Amniotic epithelial cell (primary cell): Measurements from ENCODE around the gene GARIN5A.

Experiments used
- DNase-seq: peaks from one replicate; pipeline ENCODE4 v3.0.0-alpha.2; 2010; ENCODE audit warnings: low read depth

Gene GARIN5A

DNA sequence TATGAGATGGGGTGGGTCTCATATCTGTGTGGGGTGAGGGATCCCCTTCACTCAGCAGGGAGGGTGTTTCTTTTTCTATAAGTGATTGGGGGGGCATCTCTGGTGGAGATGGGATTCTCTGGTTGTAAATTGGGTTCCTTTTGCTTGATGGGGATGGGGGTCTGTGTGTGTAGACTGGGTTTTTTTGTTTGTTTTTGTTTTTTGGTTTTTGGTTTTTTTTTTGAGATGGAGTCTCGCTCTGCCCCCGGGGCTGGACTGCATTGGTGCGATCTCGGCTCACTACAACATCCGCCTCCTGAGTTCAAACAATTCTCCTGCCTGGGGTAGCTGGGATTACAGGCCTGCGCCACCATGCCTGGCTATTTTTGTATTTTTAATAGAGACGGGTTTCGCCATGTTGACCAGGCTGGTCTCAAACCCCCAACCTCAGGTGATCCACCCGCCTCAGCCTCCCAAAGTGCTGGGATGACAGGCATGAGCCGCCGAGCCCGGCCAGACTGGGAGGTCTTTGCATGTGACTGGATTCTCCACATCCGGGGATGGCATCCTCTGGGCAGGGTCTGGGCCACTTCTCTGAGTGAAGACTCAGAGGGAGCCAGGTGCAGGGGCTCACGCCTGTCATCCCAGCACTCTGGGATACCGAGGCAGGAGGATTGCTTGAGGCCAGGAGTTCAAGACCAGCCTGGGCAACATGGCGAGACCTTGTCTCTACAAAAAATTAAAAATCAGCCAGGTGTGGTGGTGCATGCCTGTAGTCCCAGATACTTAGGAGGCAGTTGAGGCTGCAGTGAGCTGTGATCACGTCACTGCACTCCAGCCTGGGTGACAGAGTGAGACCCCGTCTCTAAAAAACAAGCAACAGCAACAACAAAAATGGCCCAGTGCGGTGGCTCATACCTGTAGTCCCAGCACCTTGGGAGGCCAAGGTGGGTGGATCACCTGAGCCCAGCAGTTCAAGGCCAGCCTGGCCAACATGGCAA is 43.2 kb downstream of the GARIN5A start:
- no peak for DNase-seq

DNA sequence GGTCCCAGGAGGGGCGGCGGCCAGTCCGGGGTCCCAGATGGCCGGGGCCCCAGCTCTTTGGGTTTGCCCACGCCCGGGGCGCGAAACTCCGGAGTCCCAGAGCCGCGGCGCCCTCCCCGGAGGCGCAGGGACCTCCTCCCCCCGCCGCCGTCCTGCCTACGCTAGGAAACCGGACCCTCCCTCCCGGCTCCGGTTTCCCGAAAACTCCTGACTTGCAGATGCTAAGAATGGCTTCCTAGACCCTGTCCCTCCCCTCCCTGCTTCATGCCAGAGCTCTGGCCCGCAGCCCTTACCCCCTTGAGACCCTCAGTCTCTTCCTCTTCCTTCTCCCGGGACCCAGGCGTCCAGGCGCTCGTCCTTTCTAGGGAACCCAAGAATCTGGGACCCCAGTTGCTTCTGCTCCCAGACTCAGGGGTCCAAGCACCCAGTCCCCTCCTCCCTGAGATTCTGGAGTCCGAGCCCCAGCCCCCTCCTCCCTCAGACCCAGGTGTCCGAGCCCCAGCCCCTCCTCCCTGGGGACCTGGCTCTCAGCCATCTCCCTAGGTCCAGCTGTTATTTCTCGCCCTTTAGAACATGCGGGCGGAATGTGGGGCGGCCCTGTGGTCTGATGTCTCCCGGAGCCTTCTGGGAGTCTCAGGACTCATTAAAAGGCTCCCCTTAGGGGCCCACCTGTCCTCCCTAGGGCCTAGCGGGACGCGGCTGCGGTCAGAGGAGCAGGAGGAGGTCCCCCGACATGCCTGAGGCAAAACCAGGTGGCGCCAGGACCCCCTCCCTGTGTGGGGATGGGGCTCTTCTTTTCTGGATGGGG is 44.2 kb downstream of the GARIN5A start, which contains the start of gene MYBPC2:
Gene MYBPC2, plus strand, starts transcription at position 672 of the 808 bp plus-strand sequence. Its CDS starts 62 bp downstream, at position 734.
- DNase-seq = no peak

DNA sequence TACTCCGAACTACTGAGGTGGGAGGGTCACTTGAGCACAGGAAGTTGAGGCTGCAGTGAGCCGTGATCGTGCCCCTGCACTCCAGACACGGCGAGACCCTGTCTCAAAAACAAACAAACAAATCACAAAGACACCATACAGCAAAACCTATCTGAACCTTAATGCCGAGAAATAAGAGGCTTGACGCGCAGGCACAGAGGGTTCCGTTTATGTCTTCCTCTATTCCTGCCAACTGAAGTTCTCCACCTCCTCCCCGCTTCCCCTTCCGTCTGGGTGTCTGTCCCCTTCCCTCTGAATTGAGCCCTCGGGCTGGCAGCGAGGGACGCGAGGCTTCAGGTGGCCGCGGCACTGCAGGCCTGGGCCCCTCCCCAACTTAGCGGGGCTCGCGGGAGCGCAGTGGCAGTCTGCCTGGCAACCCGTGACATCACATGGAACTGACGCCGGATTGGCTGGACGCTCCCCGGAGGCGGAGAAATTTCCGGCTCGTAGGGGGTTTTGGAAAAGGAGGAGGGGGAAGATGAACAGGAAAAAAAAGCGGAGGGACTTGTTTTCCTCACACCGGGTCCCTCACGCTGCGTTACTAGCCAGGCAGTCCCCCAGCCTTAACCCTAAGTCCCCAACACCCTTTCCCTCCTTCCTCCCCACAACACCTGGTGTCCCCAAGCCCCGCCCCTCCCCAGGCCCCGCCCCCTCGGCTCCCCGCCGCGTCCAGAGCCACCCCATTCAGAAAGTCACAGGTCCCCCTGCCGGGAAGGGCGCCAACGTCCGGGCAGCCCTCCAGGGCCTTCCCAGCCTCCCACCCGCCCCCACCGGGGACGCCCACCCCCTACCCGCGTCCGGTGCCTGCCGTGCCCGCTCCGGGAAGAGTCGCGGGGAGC is 45.1 kb downstream of the GARIN5A start:
- peak; percentile 37 for DNase-seq

DNA sequence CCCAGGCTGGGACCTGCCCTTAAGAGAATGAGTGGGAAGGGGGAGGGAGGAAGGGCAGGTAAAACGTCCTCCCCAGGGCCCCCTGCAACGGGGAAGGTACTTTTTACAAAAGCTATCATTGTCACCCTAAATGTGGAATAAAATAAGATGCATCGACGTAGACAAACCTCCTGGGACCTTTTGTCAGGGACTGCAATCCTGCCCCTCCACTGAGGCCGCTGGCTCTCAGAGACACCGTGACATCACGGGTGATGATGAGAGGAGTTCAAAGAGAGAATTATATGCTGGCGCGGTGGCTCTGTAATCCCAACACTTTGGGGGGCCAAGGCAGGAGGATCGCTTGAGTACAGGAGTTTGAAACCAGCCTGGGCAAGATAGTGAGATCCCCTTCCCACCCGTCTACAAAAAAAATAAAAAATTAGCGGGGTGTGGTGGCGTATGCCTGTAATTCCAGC is 45.7 kb downstream of the GARIN5A start:
- no peak for DNase-seq

DNA sequence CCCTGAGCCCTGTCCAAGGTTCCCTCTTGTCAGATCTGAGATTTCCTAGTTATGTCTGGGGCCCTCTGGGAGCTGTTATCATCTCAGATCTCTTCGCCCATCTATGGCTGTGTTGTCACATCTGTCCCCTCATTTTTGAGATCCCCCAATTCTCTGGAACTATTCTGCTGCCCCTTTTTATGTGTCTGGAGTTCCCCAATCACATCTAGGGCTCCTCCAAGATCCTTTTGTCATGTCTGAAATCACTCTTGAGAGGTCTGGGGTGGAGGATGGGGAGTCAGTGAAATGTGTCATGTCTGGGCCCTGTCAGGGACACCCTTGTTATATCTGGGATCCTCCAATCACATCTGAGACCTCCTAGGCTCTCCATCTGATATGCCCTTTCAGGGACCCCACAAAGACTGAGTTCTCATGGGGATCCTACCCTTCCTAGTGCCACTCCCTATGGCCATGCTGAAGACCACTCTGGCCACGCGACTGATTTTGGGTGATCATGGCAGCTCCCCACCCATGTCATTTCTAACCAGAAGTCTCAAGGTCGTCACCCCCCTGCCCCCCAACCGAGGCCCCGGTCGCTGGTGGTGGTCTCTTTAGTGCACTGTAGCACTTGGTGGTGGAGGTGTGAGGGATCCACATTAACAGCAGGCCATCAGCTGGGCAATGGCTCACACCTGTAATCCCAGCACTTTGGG is 47.7 kb downstream of the GARIN5A start:
- DNase-seq = no peak

DNA sequence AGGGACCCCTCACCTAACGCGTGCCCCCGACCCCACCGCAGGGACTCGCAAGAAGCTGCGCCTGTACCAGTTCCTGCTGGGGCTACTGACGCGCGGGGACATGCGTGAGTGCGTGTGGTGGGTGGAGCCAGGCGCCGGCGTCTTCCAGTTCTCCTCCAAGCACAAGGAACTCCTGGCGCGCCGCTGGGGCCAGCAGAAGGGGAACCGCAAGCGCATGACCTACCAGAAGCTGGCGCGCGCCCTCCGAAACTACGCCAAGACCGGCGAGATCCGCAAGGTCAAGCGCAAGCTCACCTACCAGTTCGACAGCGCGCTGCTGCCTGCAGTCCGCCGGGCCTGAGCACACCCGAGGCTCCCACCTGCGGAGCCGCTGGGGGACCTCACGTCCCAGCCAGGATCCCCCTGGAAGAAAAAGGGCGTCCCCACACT is 48.6 kb downstream of the GARIN5A start:
- DNase-seq = peak; percentile 83

DNA sequence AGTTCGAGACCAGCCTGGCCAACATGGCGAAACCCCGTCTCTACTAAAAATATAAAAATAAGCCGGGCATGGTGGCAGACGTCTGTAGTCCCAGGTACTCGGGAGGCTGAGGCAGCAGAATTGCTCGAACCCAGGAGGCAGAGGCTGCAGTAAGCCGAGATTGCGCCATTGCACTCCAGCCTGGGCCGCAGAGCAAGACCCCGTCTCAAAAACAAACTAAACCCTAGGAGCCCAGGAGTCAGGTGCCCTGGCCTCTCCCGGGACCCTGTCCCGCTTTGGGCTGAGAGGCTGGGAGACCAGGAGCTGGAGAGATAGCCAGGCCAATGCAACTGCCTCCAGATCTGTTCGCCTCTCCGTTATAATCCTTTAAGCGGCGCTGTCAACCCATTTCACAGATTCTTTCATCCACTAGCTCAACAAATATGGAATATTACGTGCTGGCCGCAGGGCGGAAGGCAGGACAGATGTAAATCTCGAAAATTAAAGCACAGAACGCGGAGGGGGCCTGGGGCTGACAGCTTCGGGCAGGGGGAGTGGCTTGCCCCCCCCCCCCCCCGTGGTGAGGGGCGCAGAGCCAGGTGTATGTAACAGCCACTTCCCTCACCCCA is 49.2 kb downstream of the GARIN5A start:
- no peak for DNase-seq

DNA sequence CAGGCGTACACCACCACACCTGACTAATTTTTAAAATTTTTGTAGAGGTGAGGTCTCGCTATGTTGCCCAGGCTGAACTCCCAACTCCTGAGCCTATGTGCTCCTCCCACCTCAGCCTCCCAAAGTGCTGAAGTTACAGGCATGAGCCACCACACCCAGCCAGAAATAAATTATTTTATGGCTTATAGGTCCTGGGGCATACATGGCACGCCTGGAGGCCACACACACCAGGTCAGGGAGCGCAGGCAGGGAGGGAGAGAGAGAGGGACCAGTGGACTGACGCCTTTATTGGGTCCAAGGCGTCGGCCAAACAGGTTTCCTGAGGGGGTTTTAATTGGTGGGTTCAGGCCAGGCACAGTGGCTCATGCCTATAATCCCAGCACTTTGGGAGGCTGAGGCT is 51.1 kb downstream of the GARIN5A start:
- no peak for DNase-seq

DNA sequence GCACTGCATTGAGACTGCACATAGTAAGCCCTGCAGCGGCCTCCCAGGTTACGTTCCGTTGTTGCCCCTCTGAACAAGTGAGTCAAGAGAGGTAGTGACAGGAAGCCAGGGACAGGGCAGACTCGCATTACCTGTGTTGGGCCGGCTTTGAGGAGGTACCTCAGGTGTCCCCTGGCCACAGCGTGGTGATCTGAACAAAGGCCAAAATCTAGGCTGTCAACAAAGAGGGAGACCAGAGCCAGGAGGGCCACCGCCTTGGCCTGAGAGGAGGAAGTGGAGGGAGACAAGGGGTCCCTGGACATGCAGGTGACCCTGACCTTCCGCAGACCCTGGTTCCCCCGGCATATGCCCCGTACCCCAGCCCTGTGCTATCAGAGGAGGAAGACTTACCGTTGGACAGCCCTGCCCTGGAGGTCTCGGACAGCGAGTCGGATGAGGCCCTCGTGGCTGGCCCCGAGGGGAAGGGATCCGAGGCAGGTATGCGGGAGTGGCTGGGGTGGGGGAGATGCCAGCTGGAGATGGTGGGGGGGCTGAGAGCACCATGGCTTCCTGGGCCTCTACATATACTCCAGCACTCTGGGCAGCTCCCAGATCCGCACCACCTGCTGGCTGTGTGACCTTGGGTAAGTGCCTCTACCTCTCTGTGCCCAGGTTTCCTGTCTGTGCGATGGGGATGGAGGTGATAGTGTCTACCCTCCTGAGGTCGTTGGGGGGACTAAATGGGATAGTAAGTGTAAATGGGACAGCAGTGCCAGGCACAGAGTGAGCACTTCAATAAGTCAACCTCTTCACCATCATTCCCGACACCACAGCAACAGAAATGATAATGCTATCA is 53.2 kb downstream of the GARIN5A start:
- DNase-seq = no peak

DNA sequence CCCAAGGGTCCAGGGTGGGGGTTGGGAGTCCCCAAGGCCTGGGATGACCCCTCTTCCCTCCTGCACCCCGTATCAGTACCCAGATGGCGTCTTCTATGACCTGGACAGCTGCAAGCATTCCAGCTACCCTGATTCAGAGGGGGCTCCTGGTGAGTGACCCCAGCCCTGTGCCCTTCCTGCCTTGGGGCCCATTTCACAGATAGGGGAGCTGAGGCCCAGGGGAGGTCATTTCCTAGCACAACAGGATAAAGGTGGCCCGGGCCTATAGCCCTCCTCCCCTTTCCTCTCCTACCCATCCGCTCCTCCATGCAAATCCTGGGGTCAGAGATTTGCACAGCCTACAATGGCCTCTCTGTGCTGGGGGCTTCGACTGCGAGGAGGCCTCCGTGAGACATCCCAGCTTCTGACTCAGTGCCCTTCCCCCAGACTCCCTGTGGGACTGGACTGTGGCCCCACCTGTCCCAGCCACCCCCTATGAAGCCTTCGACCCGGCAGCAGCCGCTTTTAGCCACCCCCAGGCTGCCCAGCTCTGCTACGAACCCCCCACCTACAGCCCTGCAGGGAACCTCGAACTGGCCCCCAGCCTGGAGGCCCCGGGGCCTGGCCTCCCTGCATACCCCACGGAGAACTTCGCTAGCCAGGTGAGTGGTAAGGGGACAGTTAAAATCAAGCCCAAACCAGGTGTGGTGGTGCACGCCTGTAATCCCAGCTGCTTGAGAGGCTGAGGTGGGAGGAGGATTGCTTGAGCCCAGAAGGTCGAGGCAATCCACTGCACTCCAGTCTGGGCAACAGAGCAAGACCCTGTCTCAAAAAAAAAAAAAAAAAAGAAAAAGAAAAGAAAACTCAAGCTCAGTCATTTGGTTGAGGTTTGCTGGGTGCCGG is 54.0 kb downstream of the GARIN5A start:
- no peak for DNase-seq

DNA sequence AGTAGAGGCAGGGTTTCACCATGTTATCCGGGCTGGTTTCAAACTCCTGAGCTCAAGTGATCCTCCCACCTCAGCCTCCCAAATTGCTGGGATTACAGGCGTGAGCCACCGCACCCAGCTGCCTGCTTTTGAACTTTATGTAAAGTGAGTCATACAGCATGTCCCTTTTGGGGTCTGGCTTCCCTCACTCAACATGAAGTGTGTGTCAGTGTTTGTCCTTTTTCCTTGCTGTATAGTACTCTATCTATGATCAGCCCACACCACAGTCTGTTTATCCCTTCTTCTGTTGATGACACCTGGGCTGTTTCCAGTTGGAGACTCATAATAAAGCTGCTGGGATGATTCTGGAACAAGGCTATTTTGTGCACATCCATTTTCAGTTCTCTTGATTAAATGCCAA is 55.8 kb downstream of the GARIN5A start:
- DNase-seq = no peak

DNA sequence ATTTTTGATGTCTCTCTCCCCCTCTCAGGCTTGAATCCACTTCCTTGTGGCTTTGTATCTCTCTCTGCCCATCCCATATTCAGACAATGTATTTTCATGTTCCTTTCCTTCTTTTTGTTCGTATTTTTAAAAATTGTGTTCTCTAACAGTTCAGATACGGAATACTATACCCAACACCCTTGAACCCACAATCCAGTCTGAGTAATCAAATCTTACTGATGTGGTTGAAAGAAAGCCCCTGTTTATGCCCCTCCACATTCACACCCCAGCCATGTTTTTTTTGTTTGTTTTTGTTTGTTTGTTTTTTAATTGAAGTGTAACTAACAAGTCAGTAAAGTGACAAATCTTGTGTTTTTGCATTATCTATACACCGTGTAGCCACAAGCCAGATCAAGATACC is 56.5 kb downstream of the GARIN5A start:
- DNase-seq = no peak

DNA sequence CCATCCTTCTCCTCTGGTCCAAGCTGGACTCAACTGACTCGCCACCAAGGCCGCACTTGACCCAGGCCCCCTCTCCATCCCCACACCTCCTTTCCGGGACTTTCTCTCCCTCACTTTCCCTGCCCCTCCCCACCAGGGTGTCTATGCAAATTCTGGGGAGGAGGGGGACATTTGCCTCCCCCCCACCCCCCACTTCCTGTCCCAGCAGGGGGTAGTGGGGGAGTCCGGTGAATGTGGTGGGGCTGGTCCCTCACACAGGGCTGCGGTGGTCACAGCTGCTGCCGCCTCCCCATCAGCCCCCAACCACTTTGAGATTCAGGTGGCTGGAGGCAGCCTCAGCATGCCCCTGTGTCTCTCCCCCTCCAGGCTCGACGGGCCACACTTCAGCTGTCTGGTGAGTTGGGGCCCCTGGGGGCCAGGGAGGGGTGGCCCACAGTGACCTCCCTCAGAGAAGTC is 57.0 kb downstream of the GARIN5A start:
- no peak for DNase-seq

DNA sequence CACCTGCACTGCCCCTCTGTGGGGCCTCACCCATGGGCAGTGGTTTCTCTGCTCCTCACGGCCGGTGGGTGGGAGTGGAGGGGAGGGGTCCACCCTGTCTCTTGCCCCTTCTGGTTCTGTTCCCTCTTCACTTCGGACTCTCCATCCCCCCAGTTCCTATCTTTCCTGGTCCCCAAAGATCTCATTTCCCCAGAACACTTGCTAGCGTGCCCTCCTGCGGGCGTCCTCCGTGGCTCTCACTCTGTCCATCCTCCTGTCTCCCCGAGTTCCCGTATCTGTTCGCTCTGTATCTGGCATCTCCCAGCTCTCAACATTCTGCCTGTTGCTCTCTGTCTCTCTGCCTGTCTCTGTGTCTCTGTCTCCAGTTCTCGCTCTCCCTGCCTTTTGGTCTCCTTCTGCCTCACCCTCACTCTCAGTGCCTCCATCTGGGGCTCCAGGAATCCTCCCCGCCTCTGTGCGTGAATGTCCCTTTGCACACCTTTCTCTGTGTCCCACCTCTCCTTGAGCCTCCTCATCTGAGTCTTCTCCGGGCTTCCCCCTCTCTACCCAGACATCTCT is 57.5 kb downstream of the GARIN5A start:
- DNase-seq = no peak

DNA sequence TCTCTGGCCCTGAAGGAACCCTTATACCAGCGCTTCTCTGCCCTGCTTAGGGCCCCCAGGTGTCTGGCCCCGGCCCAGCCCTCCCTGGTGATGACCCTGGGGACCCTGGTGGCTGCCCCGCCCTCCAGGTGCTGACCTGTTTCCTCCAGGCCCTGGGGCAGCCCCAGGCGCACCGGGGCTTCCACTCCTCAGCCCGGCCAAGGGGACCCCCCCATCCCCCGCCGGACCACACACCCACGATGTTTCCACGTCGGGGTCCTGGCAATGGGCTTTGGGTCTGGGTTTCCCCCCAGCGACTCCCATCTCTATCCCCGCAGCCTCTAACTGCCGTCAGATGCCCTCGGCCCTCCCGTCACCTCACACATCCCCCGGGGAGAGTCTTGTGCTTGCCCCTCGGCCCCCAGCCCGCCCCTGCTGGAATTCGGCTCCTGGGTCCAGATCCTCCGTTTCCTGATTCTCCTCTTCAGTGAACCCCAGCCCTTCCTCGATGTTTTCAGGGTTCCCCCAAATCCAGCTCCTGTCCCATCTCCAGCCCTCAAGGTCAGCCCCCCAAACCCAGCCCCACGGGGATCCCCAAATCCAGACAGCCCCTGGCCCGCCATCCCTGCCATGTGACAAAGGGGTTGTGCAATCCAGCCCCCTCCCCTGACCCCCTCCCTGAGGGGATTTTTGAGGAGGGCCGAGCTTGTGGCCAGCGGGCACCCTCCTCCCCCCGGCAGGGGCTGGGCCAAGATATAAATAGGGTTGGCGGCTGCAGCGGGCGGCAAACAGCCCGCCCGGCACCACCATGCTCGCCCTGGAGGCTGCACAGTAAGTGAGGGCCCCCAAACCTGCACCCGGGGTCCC is 58.2 kb downstream of the GARIN5A start, which contains the start of gene SPIB:
Gene SPIB, plus strand, starts transcription at position 763 of the 846 bp plus-strand sequence. Its CDS starts 25 bp downstream, at position 788.
- DNase-seq = no peak

DNA sequence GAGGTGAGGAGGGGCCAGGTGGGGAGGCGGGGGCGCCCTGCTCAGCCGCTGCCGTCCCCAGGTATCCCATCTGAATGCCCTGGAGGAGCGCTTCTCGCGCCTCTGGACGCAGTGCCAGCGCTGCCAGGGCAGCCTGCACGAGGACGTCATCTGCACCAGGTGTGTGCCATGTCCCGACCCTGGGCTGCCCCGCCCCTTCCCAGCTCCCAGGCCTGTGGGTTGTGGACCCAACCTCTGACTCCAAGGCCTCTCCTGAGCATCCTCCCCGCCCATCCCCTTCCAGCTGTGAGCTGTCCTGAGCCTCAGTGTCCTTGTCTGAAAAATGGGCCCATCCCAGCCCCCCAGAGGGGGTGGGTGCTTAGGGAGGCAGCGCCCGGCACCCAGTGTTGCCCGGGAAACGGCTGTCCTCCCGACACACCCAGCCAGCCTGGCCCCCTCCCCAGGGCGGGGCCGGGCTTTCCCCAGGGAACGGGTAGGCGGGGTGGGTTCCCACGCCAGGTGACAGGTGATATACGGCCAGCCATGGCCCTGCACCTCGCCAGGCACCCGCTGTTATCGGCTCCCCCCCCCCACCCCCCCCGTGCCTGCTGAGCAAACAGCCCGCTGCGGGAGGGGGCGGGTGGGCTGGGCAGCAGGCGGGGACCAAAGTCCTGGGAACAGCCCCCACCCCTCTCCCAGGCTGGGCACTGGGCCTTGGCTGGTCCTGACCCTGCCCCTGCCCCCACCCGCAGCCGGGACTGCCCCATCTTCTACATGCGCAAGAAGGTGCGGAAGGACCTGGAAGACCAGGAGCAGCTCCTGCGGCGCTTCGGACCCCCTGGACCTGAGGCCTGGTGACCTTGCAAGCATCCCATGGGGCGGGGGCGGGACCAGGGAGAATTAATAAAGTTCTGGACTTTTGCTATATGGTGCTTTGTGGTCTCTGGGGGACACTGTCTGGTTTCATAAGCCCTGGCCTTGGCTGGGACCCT is 59.3 kb downstream of the GARIN5A start:
- no peak for DNase-seq
